Activated naive CD8-positive, alpha-beta T cell treated with anti-CD3 and anti-CD28 coated beads for 36 hours (primary cell): Measurements from ENCODE around the gene TMEM97. TPM values are rescaled to one million over a fixed set of nuclear protein-coding genes. Genes with fewer than 3 reads are reported as not detected.
A peak's percentile ranks its signal among the peaks of the same experiment; 100 is the strongest.

Experiments used
- DNase-seq: peaks from one replicate; pipeline ENCODE4 v3.0.0; 2021
- H3K27ac Mint-ChIP-seq: one replicate; pipeline ENCODE4 v1.8.0; 2022; ENCODE audit warnings: mild to moderate bottlenecking, moderate library complexity, mixed read lengths
- H3K27me3 Mint-ChIP-seq: one replicate; pipeline ENCODE4 v1.8.0; 2022; ENCODE audit warnings: mild to moderate bottlenecking, mixed read lengths
- H3K36me3 Mint-ChIP-seq: one replicate; pipeline ENCODE4 v1.8.0; 2021; ENCODE audit warnings: mild to moderate bottlenecking, mixed read lengths
- H3K4me1 Mint-ChIP-seq: one replicate; pipeline ENCODE4 v1.8.0; 2021; ENCODE audit warnings: mixed read lengths
- H3K4me3 Mint-ChIP-seq: one replicate; pipeline ENCODE4 v1.8.0; 2022; ENCODE audit warnings: mild to moderate bottlenecking, moderate library complexity, mixed read lengths
- H3K9me3 Mint-ChIP-seq: one replicate; pipeline ENCODE4 v1.8.0; 2022; ENCODE audit warnings: mixed read lengths
- total RNA-seq, 2 experiments: library from RNA; stranded (reverse); gene quantifications; one replicate each; pipeline ENCODE4 v1.2.3, GENCODE V29; 2021

The TMEM97 gene
- total RNA-seq, 2 experiments from 2014 or later: 58.1 to 58.2 TPM

- H3K9me3 Mint-ChIP-seq: no peaks in the 10 kb centered on the region
- no peak overlapping the region for H3K27ac Mint-ChIP-seq
- peaks cover 6% of the 10 kb centered on the region for H3K4me1 Mint-ChIP-seq
- no peaks in the 10 kb centered on the region for H3K27me3 Mint-ChIP-seq
- DNase-seq: no peak
- no peak overlapping the region for H3K4me3 Mint-ChIP-seq
- peaks cover 2% of the 10 kb centered on the region for H3K36me3 Mint-ChIP-seq
These were observed 44.2 kb downstream of the TMEM97 start for GRCh38 chr17:28363186-28363585.

- no peak for DNase-seq
- no peaks in the 10 kb centered on the region for H3K9me3 Mint-ChIP-seq
- H3K4me3 Mint-ChIP-seq: no peak overlapping the region
- H3K4me1 Mint-ChIP-seq: peaks cover 3% of the 10 kb centered on the region
- peaks cover 2% of the 10 kb centered on the region for H3K36me3 Mint-ChIP-seq
- no peak overlapping the region for H3K27ac Mint-ChIP-seq
- H3K27me3 Mint-ChIP-seq: no peaks in the 10 kb centered on the region
These were observed 45.0 kb downstream of the TMEM97 start for GRCh38 chr17:28363776-28364650.

DNA sequence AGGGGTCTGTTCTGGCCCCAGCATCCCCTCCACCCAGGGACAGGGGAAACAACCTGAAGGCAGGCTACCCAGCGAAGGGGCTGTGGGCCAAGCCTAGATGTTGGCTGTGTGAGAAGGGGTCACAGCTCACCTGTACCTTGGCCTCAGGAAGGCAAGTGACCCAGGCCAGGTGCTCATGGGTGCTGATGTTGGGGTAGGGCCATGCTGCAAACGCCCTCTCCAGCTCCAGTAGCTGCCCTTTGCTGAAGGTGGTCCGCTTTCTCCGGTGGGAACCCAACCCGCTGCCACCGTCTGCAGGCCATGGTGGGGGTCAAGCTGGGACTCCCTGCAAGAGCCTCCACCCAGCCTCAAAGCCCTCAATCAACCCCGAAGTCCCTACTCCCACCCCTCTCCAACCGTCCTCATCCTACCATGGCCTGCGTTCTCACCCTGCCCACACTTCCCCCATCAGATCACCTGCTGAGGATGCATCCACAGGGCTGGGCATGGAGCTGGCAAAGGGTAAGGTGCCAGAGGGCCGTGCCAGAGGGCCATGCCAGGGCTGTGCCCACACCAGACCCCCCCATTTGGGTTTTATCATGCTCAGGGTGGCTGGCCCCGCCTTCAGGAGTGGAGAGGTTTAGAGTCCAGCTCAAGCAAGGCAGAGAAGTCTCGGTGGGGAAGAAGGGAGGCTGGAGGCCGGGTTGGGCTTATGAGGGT is 45.8 kb downstream of the TMEM97 start, which contains the start of gene SEBOX:
SEBOX (minus strand) TSS at position 535 of the 699 bp plus-strand sequence; CDS start at position 487, 48 bp downstream.
- DNase-seq: no peak
- no peaks in the 10 kb centered on the region for H3K27me3 Mint-ChIP-seq
- H3K36me3 Mint-ChIP-seq: peaks cover 2% of the 10 kb centered on the region
- H3K27ac Mint-ChIP-seq: no peak within 1 kb of the TSS
- no peaks in the 10 kb centered on the region for H3K9me3 Mint-ChIP-seq
- H3K4me1 Mint-ChIP-seq: no peaks in the 10 kb centered on the region
- H3K4me3 Mint-ChIP-seq: no peak within 1 kb of the TSS

- DNase-seq: no peak
- Mint-ChIP-seq H3K27ac (no peak overlapping the region), H3K27me3 (no peaks in the 10 kb centered on the region), H3K4me1 (peaks cover 4% of the 10 kb centered on the region), H3K36me3 (peaks cover 2% of the 10 kb centered on the region), H3K4me3 (no peak overlapping the region), H3K9me3 (no peaks in the 10 kb centered on the region)
These were observed 46.5 kb downstream of the TMEM97 start for GRCh38 chr17:28365487-28365886.

DNA sequence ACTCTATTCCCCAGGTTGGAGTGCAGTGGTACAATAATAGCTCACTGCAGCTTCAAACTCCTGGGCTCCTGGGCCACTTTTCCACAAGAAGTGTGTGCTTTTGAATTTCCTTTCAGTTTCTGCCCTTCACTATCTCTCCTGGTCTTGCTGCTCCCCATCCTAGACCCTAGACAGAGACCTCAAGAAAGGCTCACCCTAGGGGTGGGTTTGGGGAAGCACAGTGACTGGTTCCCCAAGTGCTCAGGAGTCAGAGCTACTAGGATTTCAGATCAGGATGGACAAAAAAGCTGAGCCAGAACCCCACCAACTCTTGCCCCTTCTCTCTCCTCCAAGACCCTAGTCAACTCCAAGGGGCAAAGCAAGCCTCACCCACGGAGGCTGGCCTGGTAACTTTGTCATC is 47.6 kb downstream of the TMEM97 start:
- no peaks in the 10 kb centered on the region for H3K36me3 Mint-ChIP-seq
- peak overlapping the region; percentile 49 for H3K27ac Mint-ChIP-seq
- no peak overlapping the region for H3K4me3 Mint-ChIP-seq
- H3K4me1 Mint-ChIP-seq: peaks cover 11% of the 10 kb centered on the region
- no peaks in the 10 kb centered on the region for H3K9me3 Mint-ChIP-seq
- H3K27me3 Mint-ChIP-seq: no peaks in the 10 kb centered on the region
- no peak for DNase-seq

- H3K27me3 Mint-ChIP-seq: no peaks in the 10 kb centered on the region
- peaks cover 12% of the 10 kb centered on the region for H3K4me1 Mint-ChIP-seq
- H3K9me3 Mint-ChIP-seq: no peaks in the 10 kb centered on the region
- H3K4me3 Mint-ChIP-seq: no peak overlapping the region
- H3K27ac Mint-ChIP-seq: no peak overlapping the region
- DNase-seq: no peak
- H3K36me3 Mint-ChIP-seq: no peaks in the 10 kb centered on the region
These were observed 48.8 kb downstream of the TMEM97 start for GRCh38 chr17:28367641-28368305.

DNA sequence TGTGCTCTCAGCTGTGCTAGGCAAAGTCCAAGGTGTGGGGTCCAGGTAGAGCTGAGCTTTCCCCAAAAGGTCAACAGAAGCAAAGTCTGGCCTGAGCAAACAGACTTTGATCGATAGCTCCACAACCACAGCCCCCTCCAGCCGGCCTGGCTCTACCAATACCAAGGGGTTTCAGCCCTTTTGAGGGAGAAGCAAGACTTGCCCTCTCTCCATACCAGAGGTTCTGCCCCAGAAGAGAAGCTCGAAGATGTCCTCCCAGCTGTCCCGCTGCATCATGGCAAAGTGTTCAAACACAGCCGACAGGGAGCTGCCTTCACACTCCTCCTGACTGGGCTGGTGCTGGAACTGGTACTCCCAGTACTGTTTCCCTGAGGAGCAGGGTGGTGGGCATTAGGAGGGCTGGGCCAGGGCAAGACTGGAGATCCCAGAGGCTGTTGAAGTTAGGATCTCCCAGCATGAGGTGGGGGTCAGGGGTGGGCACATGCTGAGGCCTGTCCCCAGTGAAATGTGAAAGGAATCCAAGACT is 49.4 kb downstream of the TMEM97 start:
- no peak for DNase-seq
- Mint-ChIP-seq H3K9me3 (no peaks in the 10 kb centered on the region), H3K4me3 (no peak overlapping the region), H3K4me1 (peaks cover 18% of the 10 kb centered on the region), H3K27me3 (no peaks in the 10 kb centered on the region), H3K36me3 (peaks cover 5% of the 10 kb centered on the region), H3K27ac (no peak overlapping the region)

- H3K27me3 Mint-ChIP-seq: no peaks in the 10 kb centered on the region
- H3K9me3 Mint-ChIP-seq: no peaks in the 10 kb centered on the region
- H3K36me3 Mint-ChIP-seq: peaks cover 8% of the 10 kb centered on the region
- no peak for DNase-seq
- H3K4me3 Mint-ChIP-seq: no peak overlapping the region
- peaks cover 22% of the 10 kb centered on the region for H3K4me1 Mint-ChIP-seq
- no peak overlapping the region for H3K27ac Mint-ChIP-seq
These were observed 50.1 kb downstream of the TMEM97 start for GRCh38 chr17:28368915-28369683.

DNA sequence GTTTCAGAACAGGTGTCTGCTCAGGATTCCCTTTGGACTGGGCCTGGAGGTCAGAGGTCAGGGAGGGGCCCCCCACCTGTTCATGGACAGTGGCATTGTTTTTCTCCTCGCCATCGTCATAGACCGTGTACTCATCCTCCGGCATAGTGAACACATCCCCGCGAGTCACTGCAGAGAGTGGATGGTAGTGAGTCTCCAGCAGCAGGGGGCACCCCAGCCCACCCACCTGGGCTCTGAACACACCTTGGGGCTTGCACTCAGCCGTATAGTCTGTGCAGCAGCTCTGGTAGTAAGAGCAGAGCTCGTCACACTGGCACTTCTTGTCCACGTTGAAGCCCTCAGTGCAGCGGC is 50.7 kb downstream of the TMEM97 start:
- Mint-ChIP-seq H3K27me3 (no peaks in the 10 kb centered on the region), H3K4me1 (peaks cover 22% of the 10 kb centered on the region), H3K4me3 (no peak overlapping the region), H3K36me3 (peaks cover 8% of the 10 kb centered on the region), H3K27ac (no peak overlapping the region), H3K9me3 (no peaks in the 10 kb centered on the region)
- DNase-seq: no peak

- H3K4me1 Mint-ChIP-seq: peaks cover 22% of the 10 kb centered on the region
These were observed 51.2 kb downstream of the TMEM97 start, which contains the start of gene VTN for GRCh38 chr17:28370035-28370743. VTN (minus strand) TSS chr17:28370307; CDS start chr17:28370203, 104 bp downstream.

GRCh38 chr17:28370744-28371103 is 51.7 kb downstream of the TMEM97 start:
- peaks cover 22% of the 10 kb centered on the region for H3K4me1 Mint-ChIP-seq
- H3K27ac Mint-ChIP-seq: peak overlapping the region; percentile 77
- no peaks in the 10 kb centered on the region for H3K27me3 Mint-ChIP-seq
- peaks cover 12% of the 10 kb centered on the region for H3K36me3 Mint-ChIP-seq
- no peaks in the 10 kb centered on the region for H3K9me3 Mint-ChIP-seq
- H3K4me3 Mint-ChIP-seq: peak overlapping the region; percentile 84
- DNase-seq: no peak

More at GRCh38 chr17:28370035-28370743, 51.2 kb downstream of the TMEM97 start, which contains the start of gene VTN:
- H3K36me3 Mint-ChIP-seq: peaks cover 12% of the 10 kb centered on the region
- no peaks in the 10 kb centered on the region for H3K9me3 Mint-ChIP-seq
- peak within 1 kb of the TSS; percentile 84 for H3K4me3 Mint-ChIP-seq
- peak within 1 kb of the TSS; percentile 77 for H3K27ac Mint-ChIP-seq
- no peak for DNase-seq
- H3K27me3 Mint-ChIP-seq: no peaks in the 10 kb centered on the region

DNA sequence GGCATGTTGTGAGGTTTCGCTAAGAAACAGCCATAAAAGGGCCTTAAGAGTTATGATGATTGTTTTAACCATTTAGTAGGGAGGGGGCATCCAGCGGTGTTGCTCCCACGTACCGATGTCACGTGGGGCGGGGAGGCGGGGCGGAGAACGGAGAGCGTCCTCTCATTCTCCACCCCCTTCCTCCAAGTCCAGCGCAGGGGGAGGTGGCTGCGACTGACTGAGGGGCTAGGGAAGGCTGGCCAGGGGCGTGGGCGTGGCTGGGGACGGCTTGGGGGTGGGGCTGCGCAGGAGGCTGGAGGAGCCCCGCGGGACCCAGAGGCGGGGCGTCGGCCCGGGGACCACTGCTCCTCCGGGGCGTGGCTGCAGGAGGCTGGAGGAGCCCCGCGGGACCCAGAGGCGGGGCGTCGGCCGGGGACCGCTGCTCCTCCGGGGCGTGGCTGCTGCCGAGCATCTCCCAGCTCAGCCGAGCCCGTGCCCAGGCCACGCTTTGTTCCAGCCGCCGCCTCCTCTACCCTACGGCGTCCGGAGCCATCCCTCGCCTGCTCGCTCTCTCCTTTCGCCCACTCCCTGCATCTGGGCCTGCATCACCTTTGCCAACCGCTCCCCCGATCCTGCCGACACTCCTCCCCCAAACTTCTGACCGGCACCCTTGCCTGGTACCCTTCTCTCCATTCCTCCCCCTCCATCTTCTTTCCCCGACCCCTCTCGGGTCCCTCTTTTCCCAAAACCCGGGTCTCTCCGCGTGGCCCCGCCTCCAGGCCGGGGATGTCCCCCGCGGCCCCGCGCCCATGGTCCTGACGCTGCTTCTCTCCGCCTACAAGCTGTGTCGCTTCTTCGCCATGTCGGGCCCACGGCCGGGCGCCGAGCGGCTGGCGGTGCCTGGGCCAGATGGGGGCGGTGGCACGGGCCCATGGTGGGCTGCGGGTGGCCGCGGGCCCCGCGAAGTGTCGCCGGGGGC is 52.5 kb downstream of the TMEM97 start, which contains the start of gene SARM1:
SARM1 (plus strand) TSS at position 450 of the 958 bp plus-strand sequence; CDS start at position 789, 339 bp downstream.
- Mint-ChIP-seq H3K4me3 (peak within 1 kb of the TSS; percentile 90), H3K4me1 (peaks cover 22% of the 10 kb centered on the region), H3K9me3 (no peaks in the 10 kb centered on the region), H3K27ac (peak within 1 kb of the TSS; percentile 89), H3K36me3 (peaks cover 12% of the 10 kb centered on the region), H3K27me3 (no peaks in the 10 kb centered on the region)
- DNase-seq: peak; percentile 93
